Measurements from ENCODE around the gene ACADL. TPM values are rescaled to one million over a fixed set of nuclear protein-coding genes. Genes with fewer than 3 reads are reported as not detected.

ACADL gene
- polyA plus RNA-seq (ENCODE audit: insufficient read length) = 9.6 TPM

GRCh38 chr2:210224941-210225672 lies at the start of gene ACADL:
TSS of gene ACADL (minus strand) at chr2:210225447. CDS start at chr2:210225263, 184 bp downstream.
- no peak for DNase-seq (ENCODE audit: low read depth)

DNA sequence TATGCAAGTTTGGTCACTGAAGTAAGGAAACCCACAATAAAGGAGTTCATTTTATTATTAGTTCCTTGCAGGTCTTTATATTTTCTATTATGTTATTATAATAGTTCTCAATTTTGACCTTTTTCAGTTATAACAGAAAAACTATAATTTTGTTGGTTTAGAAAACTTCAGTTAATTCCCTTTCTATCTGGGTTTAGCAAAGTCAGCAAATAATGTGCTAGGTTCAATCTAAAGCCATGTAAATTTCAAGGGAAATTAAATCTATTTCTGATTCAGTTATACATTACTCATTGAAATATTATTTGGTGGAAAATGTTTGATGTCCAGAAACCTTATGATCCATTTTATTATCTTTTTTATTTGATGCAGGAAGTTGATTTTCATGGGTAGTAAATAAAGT lies 46.1 kb upstream of the ACADL start:
- DNase-seq (ENCODE audit: low read depth) = no peak

DNA sequence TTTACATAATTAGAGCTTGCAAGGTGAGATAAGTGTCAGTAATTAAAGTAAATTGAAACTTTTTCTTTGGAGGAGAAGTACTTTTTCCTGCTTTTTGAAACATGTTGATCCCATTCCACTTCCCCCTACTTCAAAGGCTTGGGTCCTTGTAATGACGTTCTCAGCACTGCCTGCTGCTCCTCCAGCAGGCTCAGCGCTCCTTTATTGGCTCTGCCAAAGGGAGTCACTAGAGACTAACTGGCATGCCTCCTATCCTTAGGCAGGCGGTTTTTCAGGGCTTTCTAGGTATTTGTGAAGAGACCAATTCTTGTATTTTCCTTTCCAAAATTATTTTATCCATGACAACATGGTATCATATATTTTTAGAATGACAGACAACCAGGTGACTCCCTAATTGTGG lies 43.9 kb upstream of the ACADL start:
- DNase-seq (ENCODE audit: low read depth) = no peak

DNA sequence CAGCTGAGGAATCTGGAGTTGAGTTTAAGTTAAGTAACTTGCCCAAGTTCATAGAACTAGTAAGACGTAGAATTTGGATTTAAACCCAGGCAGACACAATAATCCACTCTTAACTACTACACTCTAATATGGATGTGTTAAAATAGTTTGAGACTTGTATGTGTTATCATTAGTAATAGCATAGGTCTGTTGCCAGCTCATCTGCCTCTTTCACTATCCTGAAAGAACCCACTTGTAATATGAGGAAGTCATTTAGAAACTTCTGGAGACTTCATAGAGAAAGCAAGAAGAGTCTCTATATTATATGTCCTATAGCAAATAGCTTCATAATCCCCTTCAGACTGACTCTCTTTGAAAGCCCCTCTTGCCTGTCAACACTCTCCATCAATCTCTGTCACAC lies 43.0 kb upstream of the ACADL start:
- no peak for DNase-seq (ENCODE audit: low read depth)

DNA sequence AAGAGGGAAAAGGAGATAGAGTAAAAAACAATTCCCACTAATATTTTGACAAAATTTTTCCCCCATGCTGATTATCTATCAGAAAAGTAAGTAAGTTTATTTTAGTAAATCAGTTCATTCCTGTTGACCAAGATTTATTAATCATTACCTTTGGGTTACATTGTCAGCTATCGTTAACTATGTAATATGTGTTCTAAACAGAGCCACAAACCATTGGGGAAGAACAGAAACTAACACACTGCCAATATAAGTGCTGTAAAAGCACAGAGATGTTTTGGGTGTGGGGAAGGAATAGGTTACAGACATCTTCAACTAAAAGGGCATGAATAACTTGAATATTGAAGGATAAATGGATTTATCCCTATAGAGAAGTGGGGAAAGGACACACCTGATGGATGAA lies 42.5 kb upstream of the ACADL start:
- no peak for DNase-seq (ENCODE audit: low read depth)

- DNase-seq (ENCODE audit: low read depth) = no peak
These were observed 39.0 kb upstream of the ACADL start for GRCh38 chr2:210264282-210264681.

- DNase-seq (ENCODE audit: low read depth) = no peak
These were observed 38.6 kb upstream of the ACADL start for GRCh38 chr2:210263841-210264240.

GRCh38 chr2:210262036-210262435 lies 36.8 kb upstream of the ACADL start:
- DNase-seq (ENCODE audit: low read depth) = no peak

GRCh38 chr2:210259687-210260086 lies 34.4 kb upstream of the ACADL start:
- no peak for DNase-seq (ENCODE audit: low read depth)

DNA sequence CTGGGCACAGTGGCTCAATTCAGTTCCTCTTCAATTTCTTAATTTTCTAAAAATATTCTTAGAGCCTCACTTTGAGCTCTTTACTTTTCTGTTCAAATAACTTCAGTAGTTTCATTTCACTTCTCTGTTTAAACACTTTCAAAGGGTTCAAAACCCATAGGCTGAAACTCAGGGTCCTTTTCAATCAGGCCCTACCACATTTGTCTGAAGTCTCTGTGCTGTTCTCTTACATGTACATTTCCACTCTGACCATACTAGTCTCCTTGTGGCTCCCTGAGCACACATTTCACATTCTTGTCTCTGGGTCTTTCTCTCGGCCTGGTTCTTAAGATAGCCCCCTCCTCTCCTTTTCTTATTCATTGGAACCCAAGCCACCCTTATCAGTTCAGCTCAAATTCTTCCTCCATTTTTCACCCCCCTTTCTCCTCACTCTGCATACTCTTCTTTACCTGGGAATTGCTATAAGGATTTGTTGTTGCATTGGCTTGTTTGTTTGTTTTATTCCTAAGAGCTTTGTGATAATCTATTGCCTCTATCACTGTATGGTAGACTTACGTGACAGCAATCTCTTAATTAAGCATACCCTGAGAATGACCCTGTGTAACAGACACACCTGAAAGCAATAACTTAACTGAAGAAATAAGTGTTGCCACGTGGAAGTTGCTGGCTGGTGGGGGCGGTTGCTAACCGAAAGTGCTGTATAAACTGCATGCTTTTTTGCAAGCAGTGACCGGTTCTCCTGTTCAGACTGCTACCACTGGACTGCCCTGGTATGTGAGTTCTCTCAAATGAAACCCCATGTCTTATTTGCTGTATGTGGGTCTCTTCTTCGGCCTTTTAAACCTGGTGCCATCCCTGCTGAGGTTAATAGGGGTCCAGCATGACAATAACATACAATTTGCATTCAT lies 27.7 kb upstream of the ACADL start:
- DNase-seq (ENCODE audit: low read depth) = no peak

GRCh38 chr2:210250622-210251021 lies 25.4 kb upstream of the ACADL start:
- DNase-seq (ENCODE audit: low read depth) = no peak

GRCh38 chr2:210233487-210233886 lies 8.2 kb upstream of the ACADL start:
- no peak for DNase-seq (ENCODE audit: low read depth)

DNA sequence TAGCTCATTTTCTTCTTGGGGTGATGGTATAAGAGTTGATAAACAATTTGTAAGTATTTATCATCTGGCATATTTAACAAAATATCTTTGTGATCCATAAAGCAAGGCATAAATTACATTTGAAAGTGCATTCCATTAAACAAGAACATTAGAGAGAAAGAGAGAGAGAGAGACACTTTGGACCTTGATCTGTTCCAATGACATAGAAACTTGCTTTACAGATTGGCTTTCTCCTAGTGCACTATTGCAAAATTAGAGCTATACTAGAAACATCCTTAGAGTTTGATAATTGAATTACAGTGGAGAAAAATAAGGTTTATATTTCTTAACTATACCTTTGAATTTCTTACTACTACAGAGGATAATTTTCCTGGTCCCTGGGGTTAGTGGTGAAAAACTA lies 5.7 kb upstream of the ACADL start:
- no peak for DNase-seq (ENCODE audit: low read depth)

DNA sequence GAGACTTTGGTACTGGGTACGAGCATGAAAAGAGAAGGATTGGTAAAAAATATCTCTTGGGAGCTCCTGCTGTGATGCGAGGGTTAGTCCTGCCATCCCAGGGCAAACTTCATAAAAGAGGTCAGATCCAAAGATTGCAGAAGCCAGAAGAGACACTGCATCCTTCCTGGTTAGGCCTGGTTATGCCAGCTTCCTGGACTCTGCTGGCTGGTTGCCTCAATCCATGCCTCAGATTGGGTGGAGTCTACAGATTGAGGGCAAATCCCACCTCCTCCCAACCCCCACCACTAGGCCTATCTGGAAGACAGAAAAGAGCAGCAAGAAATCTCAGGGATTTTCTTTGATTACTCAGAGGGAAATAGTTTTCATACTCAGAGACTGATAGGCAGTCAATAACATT lies 5.3 kb upstream of the ACADL start:
- DNase-seq (ENCODE audit: low read depth) = no peak

- DNase-seq (ENCODE audit: low read depth) = no peak
These were observed 3.3 kb upstream of the ACADL start for GRCh38 chr2:210228586-210228985.

GRCh38 chr2:210227290-210228088 lies 2.2 kb upstream of the ACADL start:
- no peak for DNase-seq (ENCODE audit: low read depth)

- no peak for DNase-seq (ENCODE audit: low read depth)
These were observed 976 bp upstream of the ACADL start for GRCh38 chr2:210226223-210226622.

DNA sequence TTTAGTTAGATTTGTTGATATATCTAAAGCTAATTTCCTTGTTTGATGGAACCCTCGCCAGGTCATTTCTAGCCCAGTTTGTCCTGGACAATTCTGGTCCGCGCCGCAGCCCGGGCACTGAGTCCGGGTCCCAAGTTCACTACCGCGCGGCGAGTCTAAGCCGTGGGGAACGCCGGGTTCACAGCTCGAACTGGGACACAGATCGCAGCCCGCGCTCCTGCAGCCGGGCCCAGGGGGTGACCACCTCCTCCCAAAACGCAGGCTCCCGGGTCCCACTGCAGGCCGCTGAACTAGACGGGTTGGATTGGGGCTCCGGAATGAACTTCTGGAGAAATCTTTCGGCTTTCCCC lies 681 bp downstream of the ACADL start:
- DNase-seq (ENCODE audit: low read depth) = no peak

- DNase-seq (ENCODE audit: low read depth) = no peak
These were observed 10.1 kb downstream of the ACADL start for GRCh38 chr2:210215120-210215519.

- no peak for DNase-seq (ENCODE audit: low read depth)
These were observed 15.1 kb downstream of the ACADL start for GRCh38 chr2:210210185-210210584.

- no peak for DNase-seq (ENCODE audit: low read depth)
These were observed 17.3 kb downstream of the ACADL start for GRCh38 chr2:210207929-210208328.

DNA sequence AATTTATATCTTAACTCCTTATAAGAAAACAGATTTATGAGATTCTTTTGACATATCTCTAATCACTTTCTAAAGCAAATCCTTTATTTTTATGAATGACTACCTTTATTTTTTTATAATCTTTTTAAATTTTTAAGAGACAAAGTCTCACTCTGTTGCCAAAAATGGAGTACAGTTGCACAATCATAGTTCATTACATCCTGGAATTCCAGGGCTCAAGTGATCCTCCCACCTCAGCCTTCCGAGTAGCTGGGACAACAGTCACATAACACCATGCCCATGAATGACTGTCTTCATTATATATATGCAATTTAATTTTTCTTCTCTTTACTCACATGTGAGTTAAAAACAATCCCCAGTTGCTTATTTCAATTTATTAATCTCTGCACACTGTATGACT lies 21.7 kb downstream of the ACADL start:
- DNase-seq (ENCODE audit: low read depth) = no peak

All from forelimb muscle (tissue), 1 donor.